GM19328 (cell line): ENCODE results near the gene PHKG2.

Experiments
- ATAC-seq: cut with Tn5 transposase; IDR thresholded peaks from one replicate; pipeline ENCODE4 v1.9.1; 2021; ENCODE audit warnings: mild to moderate bottlenecking, moderate library complexity; ENCODE audit not compliant: unreplicated experiment

The PHKG2 gene

DNA sequence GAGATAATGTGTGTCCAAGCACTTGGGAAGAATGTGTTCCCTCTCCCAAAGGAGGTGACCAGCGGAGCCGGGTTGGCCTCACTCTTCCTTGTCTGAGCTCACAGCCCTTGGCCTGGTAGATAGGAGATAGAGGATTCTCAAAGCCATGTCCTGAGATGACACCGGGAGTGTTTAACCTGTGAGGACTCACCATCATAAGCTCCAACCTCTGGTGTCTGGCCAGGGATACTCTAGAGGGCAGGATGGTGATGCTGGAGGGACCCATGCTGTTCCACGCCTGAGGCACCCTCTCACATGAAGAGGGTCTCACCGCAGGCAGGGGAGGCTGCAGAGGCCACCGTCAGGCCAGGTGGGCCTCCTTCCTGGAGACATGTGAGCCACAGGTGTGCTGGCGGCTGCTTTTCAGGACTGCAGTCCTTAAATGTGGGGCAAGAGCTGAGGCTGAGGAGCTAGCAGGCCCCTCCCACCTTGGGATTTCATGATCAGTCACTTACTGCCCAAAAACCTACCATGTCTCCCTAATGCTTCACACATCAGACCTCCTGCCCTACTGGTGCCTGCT lies 45.4 kb downstream of the PHKG2 start:
- ATAC-seq, result no peak

GRCh38 chr16:30794634-30795033 lies 46.4 kb downstream of the PHKG2 start:
- ATAC-seq, result no peak

DNA sequence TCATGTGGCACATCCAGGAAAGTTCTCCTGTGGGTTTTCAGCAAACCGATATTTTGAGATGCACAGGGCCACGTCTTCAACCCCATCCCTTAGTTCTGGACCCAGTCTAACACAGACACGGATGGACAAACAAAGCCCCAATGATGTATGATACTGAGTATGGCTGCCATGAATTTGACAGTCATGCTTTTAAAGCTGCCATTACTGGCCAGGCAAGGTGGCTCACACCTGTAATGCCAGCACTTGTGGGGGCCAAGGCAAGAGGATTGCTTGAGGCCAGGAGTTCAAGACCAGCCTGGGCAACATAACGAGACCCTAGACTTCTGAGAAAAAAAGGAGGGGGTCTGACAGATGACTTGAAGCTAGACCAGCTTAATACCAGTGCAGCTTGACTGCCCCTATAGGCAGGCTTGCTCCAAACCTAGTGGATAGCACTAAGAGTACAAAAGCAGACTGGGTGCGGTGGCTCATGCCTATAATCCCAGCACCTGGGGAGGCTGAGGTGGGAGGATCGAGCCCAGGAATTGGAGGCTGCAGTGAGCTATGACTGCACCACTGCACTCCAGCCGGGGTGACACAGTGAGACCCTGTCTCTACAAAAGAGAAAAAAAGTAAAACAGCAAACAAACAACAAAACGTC lies 49.6 kb downstream of the PHKG2 start:
- ATAC-seq, result no peak
